Thyroid gland (tissue), 4 donors: ENCODE data around the gene ALDH3A1.

Experiments
- CTCF ChIP-seq, 6 experiments: fragments of 200-600 bp in 3 of 6; fragments of 450-650 bp in 3 of 6; sonication (generic) in 3 of 6; IDR thresholded peaks; one replicate each; pipeline ENCODE4 v1.5.1; 2016 to 2019; ENCODE audit warnings: antibody characterized with exemption in 6 of 6, mild to moderate bottlenecking in 2 of 6, inconsistent platforms in 1 of 6, moderate library complexity in 1 of 6
- POLR2A ChIP-seq, 2 donors: fragments of 450-650 bp; IDR thresholded peaks; one replicate each; pipeline ENCODE4 v1.6.1; 2017; ENCODE audit warnings: antibody characterized with exemption in 2 of 2, mild to moderate bottlenecking in 2 of 2, moderate library complexity in 1 of 2

GRCh38 chr17:19705771-19706770 lies 42.0 kb downstream of the ALDH3A1 start:
- no peak for TF ChIP-seq CTCF (IDR thresholded peaks at IDR 0.05)
- no peak for TF ChIP-seq POLR2A (IDR thresholded peaks at IDR 0.05)
